ENCODE data around the gene TMEM132A.

GRCh38 chr11:60905047-60905446, 19.2 kb upstream of the TMEM132A start:
- TF ChIP-seq ZNF496 (CRISPR knock-in tag; IDR thresholded peaks at IDR 0.05; ENCODE audit: insufficient replicate concordance) (no peak), KDM1A (CRISPR knock-in tag; IDR thresholded peaks at IDR 0.05) (no peak), CEBPB (IDR thresholded peaks at IDR 0.05; ENCODE audit: borderline replicate concordance, low read depth, low read length) (no peak), EZH2 (conservative IDR thresholded peaks at IDR 0.05; ENCODE audit: low read depth, low read length) (no peak), ATAD3A (CRISPR knock-in tag; IDR thresholded peaks at IDR 0.05) (no peak), MAX (IDR thresholded peaks at IDR 0.05) (no peak), ATF3 (CRISPR knock-in tag; IDR thresholded peaks at IDR 0.05) (no peak), ZBTB21 (CRISPR knock-in tag; IDR thresholded peaks at IDR 0.05) (no peak), HCFC1 (IDR thresholded peaks at IDR 0.05; ENCODE audit: low read depth, low read length) (no peak), POLR2A (IDR thresholded peaks at IDR 0.05; ENCODE audit: insufficient read depth in 1 of 2, low read depth in 2 of 2, low read length in 2 of 2) (no peak), RFX1 (IDR thresholded peaks at IDR 0.05) (no peak), CTCF (CRISPR knock-in tag; IDR thresholded peaks at IDR 0.05) (no peak), POLR2AphosphoS2 (IDR thresholded peaks at IDR 0.05; ENCODE audit: low read depth, low read length) (no peak), ZFP36 (IDR thresholded peaks at IDR 0.05; ENCODE audit: borderline replicate concordance, low read depth, low read length, partially characterized antibody) (no peak)
